D721Med (cell line): Measurements from ENCODE around the gene SH2D5.

Experiments used
- DNase-seq: peaks from one replicate; pipeline ENCODE4 v3.0.0; 2011; ENCODE audit warnings: low spot score; ENCODE audit not compliant: insufficient read length
- FAIRE-seq: peaks from 2 replicates; lab custom pipeline; 2011; peaks lifted over from hg19 to GRCh38; lab: Jason Lieb, UNC
- TF ChIP-seq, protein P1 (sequence below): IDR thresholded peaks from 2 replicates; pipeline ENCODE4 v1.5.1; 2012; ENCODE audit warnings: mild to moderate bottlenecking, control low read depth; ENCODE audit not compliant: insufficient read depth; ENCODE audit errors: missing control alignments

The SH2D5 gene

DNA sequence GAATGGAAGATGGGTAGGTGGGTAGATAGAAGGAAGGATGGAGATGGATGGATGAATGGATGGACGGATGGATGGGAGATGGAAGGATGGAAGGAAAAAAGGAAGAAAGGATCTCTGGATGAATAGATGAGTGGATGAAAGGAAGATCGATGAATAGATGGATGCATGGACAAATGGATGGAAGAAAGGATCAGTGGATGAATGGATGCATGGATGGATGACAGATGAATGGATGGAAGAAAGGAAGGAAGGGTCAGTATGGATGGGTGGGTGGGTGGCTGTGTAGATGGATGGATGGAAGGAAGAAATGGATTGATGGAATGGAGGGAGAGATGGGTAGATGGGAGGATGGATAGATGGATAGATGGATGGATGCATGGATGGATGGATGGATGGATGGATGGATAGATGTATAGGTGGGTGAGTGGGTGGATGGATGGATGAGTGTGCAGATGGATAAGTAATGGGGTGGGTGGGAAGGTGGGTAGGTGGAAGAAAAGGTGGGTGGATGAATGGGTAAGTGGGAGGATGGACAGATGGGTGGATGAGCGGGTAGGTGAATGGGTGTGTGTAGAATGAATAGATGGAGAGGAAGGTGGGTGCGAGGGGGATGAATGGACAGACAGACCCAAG lies 29.3 kb downstream of the SH2D5 start:
- no peak for DNase-seq
- TF ChIP-seq, protein P1, sequence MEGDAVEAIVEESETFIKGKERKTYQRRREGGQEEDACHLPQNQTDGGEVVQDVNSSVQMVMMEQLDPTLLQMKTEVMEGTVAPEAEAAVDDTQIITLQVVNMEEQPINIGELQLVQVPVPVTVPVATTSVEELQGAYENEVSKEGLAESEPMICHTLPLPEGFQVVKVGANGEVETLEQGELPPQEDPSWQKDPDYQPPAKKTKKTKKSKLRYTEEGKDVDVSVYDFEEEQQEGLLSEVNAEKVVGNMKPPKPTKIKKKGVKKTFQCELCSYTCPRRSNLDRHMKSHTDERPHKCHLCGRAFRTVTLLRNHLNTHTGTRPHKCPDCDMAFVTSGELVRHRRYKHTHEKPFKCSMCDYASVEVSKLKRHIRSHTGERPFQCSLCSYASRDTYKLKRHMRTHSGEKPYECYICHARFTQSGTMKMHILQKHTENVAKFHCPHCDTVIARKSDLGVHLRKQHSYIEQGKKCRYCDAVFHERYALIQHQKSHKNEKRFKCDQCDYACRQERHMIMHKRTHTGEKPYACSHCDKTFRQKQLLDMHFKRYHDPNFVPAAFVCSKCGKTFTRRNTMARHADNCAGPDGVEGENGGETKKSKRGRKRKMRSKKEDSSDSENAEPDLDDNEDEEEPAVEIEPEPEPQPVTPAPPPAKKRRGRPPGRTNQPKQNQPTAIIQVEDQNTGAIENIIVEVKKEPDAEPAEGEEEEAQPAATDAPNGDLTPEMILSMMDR = no peak
- FAIRE-seq = no peak

DNA sequence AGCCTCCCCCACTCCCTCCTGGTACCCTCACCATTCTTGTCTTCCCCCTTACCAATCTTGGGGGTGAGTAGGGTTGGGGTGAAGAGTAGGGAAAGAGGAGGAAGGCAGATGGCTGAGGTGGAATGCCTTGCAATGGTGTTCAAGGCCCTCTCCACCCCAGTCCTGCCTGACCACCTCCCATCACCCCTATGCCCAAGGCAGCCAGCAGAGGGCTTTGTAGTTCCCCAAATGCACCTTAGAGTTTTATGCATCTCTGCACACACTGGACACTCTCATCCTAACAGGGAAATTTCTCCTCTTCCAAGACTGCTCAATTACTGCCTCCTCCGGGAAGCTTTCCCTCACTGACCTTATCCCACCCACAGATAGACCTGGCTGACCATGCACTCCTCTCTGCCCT lies 30.1 kb downstream of the SH2D5 start:
- DNase-seq = no peak
- no peak for FAIRE-seq
- TF ChIP-seq, protein P1 = no peak

DNA sequence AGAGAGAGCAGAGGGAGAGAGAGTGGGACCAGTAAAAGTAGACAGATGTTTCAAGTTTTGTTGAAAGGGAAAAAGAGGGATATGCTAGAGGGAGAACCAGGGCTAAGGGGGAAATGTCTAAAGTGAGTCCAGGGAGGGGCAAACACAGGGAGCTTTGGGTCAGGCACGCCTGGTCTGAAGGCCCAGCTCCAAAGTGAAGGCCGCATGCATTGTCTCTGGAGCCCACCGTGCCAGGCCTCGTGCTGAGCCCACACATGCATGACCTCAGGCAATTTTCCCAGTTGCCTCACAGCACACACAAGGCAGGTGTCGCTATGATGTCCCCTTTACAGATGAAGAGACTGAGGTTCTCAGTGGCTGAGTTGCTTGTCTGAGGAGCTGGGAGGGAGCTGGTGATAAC lies 30.7 kb downstream of the SH2D5 start:
- TF ChIP-seq, protein P1 = no peak
- no peak for FAIRE-seq
- DNase-seq = no peak

DNA sequence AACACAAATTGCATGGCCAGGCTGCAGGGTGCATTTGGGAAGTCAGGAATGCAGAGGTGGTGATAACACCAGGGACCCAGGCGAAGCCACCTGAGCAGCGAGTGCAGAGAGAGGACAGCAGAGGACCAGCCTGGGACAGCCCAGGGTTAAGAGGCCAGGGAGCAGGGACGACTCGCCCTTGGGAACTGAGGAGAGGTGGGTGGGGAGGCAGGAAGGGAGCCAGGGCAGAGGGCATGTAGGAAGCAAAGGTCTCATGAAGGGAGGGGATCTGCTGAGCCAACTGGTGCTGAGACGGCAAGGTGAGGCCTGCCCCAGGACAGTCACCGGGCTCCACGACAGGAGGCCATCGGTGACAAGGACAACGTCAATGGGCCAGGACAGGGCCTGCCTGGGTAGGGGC lies 31.1 kb downstream of the SH2D5 start:
- TF ChIP-seq, protein P1 = no peak
- DNase-seq (no peak), FAIRE-seq (no peak)

DNA sequence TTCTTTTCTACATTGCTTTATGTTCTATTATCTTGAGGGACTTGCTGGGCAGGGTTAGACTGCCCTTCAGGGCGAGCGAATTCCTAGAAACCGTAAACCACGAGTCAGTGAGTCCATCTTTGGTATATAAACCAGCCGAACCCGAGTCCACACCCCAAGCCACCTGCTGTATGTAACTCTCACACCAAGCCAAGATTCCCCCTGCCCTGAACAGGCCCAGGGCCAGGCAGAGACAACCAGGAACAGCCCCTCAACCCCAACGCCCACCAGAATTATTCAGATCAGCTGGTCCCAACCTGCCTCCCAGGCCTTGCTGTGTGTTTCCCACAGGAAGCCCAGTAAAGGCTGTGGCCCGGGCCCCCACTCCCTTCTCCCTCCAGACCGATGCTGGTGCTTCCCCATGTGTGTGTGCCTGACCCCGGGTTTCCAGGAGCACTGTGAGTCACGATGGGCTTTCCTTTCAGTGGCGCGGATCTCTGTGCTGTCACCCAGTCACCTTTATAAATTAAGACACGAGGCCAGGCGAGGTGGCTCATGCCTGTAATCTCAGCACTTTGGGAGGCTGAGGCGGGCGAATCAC lies 31.8 kb downstream of the SH2D5 start:
- DNase-seq (no peak), FAIRE-seq (no peak)
- TF ChIP-seq, protein P1 = no peak

DNA sequence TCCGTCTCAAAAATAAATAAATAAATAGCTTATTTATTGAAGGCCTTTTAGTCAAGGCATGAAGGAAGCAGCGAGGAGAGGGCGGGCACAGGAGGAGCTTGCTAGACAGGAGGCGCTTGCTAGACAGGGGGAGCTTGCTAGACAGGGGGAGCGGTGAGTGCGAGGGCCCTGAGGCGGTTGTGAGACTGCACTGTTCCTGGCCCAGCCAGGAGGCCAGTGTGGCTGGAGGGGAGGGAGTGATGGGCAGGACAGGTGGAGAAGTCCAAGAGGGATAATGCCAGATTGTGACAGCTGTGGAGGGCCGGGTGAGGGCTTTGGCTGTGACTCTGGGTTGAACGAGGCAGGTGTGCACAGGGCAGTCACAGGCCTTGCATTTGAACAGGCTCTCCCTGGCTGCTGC lies 32.9 kb downstream of the SH2D5 start:
- DNase-seq (no peak), FAIRE-seq (no peak)
- TF ChIP-seq, protein P1 = no peak

DNA sequence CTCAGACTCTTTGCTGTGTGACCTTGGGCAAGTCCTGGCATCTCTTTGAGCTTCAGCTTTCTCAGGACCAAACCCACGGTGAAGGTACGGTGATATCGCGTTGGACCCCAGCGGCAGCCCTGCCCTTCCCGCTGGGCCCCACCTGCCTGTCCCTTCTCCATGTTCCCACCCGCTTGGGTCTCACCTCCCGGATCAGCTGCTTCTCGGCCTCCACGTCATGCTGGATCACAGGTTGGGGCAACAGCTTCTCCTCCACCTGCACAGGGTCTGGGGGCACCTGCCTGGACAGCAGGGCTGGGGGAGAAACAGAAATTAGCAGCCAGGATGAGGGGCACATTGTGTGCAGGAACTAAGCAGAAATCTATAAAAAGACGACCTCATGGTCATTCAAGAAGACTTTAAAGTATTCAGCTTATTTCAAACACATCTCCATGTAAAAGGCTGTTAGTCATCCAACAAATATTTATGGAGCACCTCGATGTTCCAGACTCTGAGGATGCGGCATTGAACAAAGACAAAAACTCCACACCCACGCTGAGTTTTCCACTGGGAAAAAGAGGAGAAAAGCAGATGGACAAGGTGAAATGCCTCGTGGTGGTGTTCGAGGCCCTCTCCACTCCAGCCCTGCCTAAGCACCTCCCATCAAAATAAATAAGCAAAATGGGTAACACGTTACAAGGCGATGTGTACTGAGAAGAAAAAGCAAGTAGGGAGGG lies 34.1 kb downstream of the SH2D5 start:
- FAIRE-seq = no peak
- DNase-seq = no peak
- TF ChIP-seq, protein P1 = no peak
